ENCODE data around the gene ZSCAN1. TPM values are rescaled to one million over a fixed set of nuclear protein-coding genes. Genes with fewer than 3 reads are reported as not detected.
A peak's percentile ranks its signal among the peaks of the same experiment; 100 is the strongest.

ZSCAN1 gene
- total and polyA plus RNA-seq, 4 donors = 0.30 to 1.7 (median 0.88) TPM

DNA sequence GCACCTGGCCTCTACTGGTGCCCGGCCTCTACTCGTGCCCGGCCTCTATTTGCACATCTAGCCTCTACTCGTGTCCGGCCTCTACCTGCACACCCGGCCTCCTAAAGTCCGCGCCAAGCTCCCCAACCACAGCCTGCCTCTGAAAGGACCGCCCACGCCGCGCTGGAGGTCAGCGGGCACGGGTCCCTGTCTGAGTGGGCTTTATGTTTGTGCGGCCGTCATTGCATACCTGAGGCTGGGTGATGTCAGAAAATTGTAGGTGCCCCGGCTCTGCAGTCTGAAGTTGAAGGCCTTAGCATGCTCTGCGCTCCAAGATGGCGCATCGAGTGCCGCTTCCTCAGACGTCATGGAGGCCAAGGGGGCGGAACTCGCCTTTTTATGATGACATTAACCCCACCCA, 26.4 kb downstream of the ZSCAN1 start:
- no peak for DNase-seq
- WGBS, 2 donors = 73 to 91% methylated on average over 24 of the region's 24 CpGs
- no peak overlapping the region for H3K9ac ChIP-seq (ENCODE audit: insufficient read depth in 1 of 2, low read length in 2 of 2)

DNA sequence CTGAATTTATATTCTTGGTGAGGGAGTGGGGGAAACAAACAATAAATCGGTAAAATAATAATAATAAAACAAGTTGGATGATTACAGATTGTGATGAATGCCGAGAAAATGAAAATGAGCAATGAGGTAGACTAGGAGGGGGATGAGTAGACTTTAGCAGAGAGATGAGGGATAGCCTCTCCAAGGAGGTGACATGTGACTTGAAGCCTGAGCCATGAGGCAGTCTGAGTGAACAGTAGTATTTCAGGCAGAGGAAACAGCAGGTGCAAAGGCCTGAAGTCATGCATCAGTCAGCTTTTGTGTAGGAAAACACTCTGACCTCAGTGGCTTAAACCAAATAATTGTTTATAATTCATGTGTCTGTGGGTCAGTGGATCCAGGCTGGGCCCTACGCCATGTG, 29.9 kb downstream of the ZSCAN1 start:
- Histone ChIP-seq H3K4me3 (no peak overlapping the region), H3K27me3 (ENCODE audit: control insufficient read depth in 3 of 3, insufficient read depth in 3 of 3, low read length in 2 of 3) (no peaks in the 10 kb centered on the region), H3K36me3 (ENCODE audit: control insufficient read depth in 4 of 4, insufficient read depth in 4 of 4, low read length in 4 of 4) (peaks cover 3 to 71% (median 43%) of the 10 kb centered on the region in 4 donors), H3K27ac (ENCODE audit: low read depth in 1 of 2, low read length in 1 of 2) (no peak overlapping the region), H3K9ac (ENCODE audit: insufficient read depth in 1 of 2, low read length in 2 of 2) (no peak overlapping the region), H3K9me3 (ENCODE audit: control insufficient read depth in 4 of 4, insufficient read depth in 3 of 4, low read length in 3 of 4) (peaks cover 9 to 74% (median 38%) of the 10 kb centered on the region in 4 donors), H3K4me1 (ENCODE audit: control insufficient read depth in 5 of 5, insufficient read depth in 5 of 5, low read length in 5 of 5) (peaks cover 0 to 7% (median 5%) of the 10 kb centered on the region in 5 donors)
- no peak for TF ChIP-seq CTCF (IDR thresholded peaks at IDR 0.05; ENCODE audit: control extremely low read depth, extremely low read depth)
- WGBS, 2 donors = 95 to 99% methylated on average over 3 of the region's 3 CpGs
- no peak for DNase-seq
- ATAC-seq (ENCODE audit: insufficient read depth, low FRiP score) = no peak

More for the DNA sequence above, 26.4 kb downstream of the ZSCAN1 start:
- H3K27ac ChIP-seq (ENCODE audit: low read depth in 1 of 2, low read length in 1 of 2) = peak overlapping the region in 1 of 2 donors; percentile 92
- H3K27me3 ChIP-seq (ENCODE audit: control insufficient read depth in 3 of 3, insufficient read depth in 3 of 3, low read length in 2 of 3) = no peaks in the 10 kb centered on the region
- peak overlapping the region; percentile 64 for H3K4me3 ChIP-seq
- ATAC-seq (ENCODE audit: insufficient read depth, low FRiP score) = no peak
- H3K4me1 ChIP-seq (ENCODE audit: control insufficient read depth in 5 of 5, insufficient read depth in 5 of 5, low read length in 5 of 5) = peaks cover 0 to 11% (median 5%) of the 10 kb centered on the region in 5 donors
- H3K36me3 ChIP-seq (ENCODE audit: control insufficient read depth in 4 of 4, insufficient read depth in 4 of 4, low read length in 4 of 4) = peaks cover 0 to 36% (median 19%) of the 10 kb centered on the region in 4 donors
- no peak for TF ChIP-seq CTCF (IDR thresholded peaks at IDR 0.05; ENCODE audit: control extremely low read depth, extremely low read depth)
- H3K9me3 ChIP-seq (ENCODE audit: control insufficient read depth in 4 of 4, insufficient read depth in 3 of 4, low read length in 3 of 4) = peaks cover 0 to 68% (median 11%) of the 10 kb centered on the region in 4 donors

GRCh38 chr19:58067240-58067912, 33.6 kb downstream of the ZSCAN1 start:
- no peaks in the 10 kb centered on the region for H3K4me1 ChIP-seq (ENCODE audit: control insufficient read depth in 5 of 5, insufficient read depth in 5 of 5, low read length in 5 of 5)
- ATAC-seq (ENCODE audit: insufficient read depth, low FRiP score) = no peak
- H3K9ac ChIP-seq (ENCODE audit: insufficient read depth in 1 of 2, low read length in 2 of 2) = no peak overlapping the region
- no peak overlapping the region for H3K4me3 ChIP-seq
- no peak overlapping the region for H3K27ac ChIP-seq (ENCODE audit: low read depth in 1 of 2, low read length in 1 of 2)
- peaks cover 9 to 70% (median 56%) of the 10 kb centered on the region in 4 donors for H3K9me3 ChIP-seq (ENCODE audit: control insufficient read depth in 4 of 4, insufficient read depth in 3 of 4, low read length in 3 of 4)
- DNase-seq = no peak
- TF ChIP-seq CTCF (IDR thresholded peaks at IDR 0.05; ENCODE audit: control extremely low read depth, extremely low read depth) = no peak
- no peaks in the 10 kb centered on the region for H3K27me3 ChIP-seq (ENCODE audit: control insufficient read depth in 3 of 3, insufficient read depth in 3 of 3, low read length in 2 of 3)
- WGBS, 2 donors = 97% methylated on average over 15 of the region's 15 CpGs
- H3K36me3 ChIP-seq (ENCODE audit: control insufficient read depth in 4 of 4, insufficient read depth in 4 of 4, low read length in 4 of 4) = peaks cover 3 to 83% (median 41%) of the 10 kb centered on the region in 4 donors

Data from lung (tissue), 12 donors.